Activated CD4-positive, alpha-beta T cell treated with anti-CD3 and anti-CD28 coated beads for 1 hour (primary cell): Measurements from ENCODE around the gene PAFAH1B2.
"Not testable (repeated sequence)": the region's sequence is repeated elsewhere in the genome, so short reads cannot be mapped to it uniquely, and the experiment has no call there.

Experiments
- DNase-seq: peaks from one replicate; pipeline ENCODE4 v3.0.0-alpha.2; 2020

The PAFAH1B2 gene

GRCh38 chr11:117206111-117206510, 62.0 kb downstream of the PAFAH1B2 start:
- DNase-seq: not testable (repeated sequence)

- DNase-seq: not testable (repeated sequence)
Measured at GRCh38 chr11:117206859-117207258, 62.8 kb downstream of the PAFAH1B2 start.

- DNase-seq: not testable (repeated sequence)
Measured at GRCh38 chr11:117207481-117207880, 63.4 kb downstream of the PAFAH1B2 start.

GRCh38 chr11:117208710-117209109, 64.6 kb downstream of the PAFAH1B2 start:
- not testable (repeated sequence) for DNase-seq

- not testable (repeated sequence) for DNase-seq
Measured at GRCh38 chr11:117209351-117210125, 65.5 kb downstream of the PAFAH1B2 start.

- no peak for DNase-seq
Measured at GRCh38 chr11:117210620-117211019, 66.5 kb downstream of the PAFAH1B2 start.

GRCh38 chr11:117212697-117213355, 68.7 kb downstream of the PAFAH1B2 start:
- no peak for DNase-seq

GRCh38 chr11:117214404-117215110, 70.5 kb downstream of the PAFAH1B2 start:
- DNase-seq: no peak

- no peak for DNase-seq
Measured at GRCh38 chr11:117217141-117218084, 73.3 kb downstream of the PAFAH1B2 start.

- DNase-seq: no peak
Measured at GRCh38 chr11:117218133-117218915, 74.2 kb downstream of the PAFAH1B2 start.

GRCh38 chr11:117219001-117219400, 74.9 kb downstream of the PAFAH1B2 start:
- DNase-seq: no peak

GRCh38 chr11:117219455-117219854, 75.4 kb downstream of the PAFAH1B2 start:
- DNase-seq: no peak

GRCh38 chr11:117219995-117220394, 75.9 kb downstream of the PAFAH1B2 start:
- no peak for DNase-seq

- DNase-seq: no peak
Measured at GRCh38 chr11:117220568-117220967, 76.5 kb downstream of the PAFAH1B2 start.

GRCh38 chr11:117220999-117221774, 77.1 kb downstream of the PAFAH1B2 start:
- DNase-seq: no peak

GRCh38 chr11:117221775-117222517, 77.9 kb downstream of the PAFAH1B2 start:
- no peak for DNase-seq

GRCh38 chr11:117222991-117223740, 79.1 kb downstream of the PAFAH1B2 start:
- no peak for DNase-seq

GRCh38 chr11:117223741-117224689, 79.9 kb downstream of the PAFAH1B2 start:
- DNase-seq: no peak
